Activated CD4-positive, alpha-beta T cell treated with anti-CD3 and anti-CD28 coated beads, Interleukin-2, amount 50 U/mL, for 24 hours (primary cell): Measurements from ENCODE around the gene TFAP2D.

Experiments
- DNase-seq, 2 donors: peaks; one replicate each; pipeline ENCODE4 v3.0.0-alpha.2; 2020; ENCODE audit warnings: low read depth in 1 of 2, low spot score in 1 of 2

Gene TFAP2D

DNA sequence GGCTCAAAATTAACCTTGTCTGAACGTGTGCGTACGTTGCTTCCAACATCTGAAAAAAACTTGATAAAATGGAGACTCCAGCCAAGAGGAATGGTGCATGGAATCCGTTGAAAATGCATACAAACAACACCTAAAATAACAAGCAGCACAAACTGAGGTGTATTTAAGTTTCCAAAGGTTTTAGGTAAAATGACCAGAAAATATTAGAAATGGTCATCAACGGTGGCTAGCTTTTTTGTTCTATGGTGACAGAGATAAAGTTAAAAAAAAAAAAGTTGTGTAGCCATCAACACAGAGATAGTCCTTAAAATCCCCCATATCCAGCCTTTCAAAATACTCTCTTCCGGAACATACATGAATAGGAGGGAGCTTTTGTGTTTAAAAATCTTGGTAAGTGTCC lies 104.7 kb downstream of the TFAP2D start:
- DNase-seq, result no peak

DNA sequence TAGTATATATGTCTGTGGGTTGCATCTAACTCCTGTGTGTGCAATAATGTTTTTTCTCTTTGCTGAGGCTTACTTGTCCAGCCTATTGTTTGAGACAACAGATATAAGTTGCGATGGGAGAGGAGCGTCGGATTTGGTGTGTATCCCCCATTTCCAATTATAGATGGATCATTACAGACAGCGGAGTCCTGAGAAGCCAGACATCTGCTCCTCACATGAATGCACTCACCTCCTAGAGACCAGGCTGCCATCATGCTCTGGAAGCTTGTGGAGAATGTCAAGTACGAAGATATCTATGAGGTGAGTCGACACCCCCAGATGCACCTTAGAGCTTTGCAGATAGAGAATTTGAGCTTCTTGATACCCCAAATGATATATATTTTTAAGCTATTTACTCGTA lies 105.3 kb downstream of the TFAP2D start, which contains the start of gene TFAP2B:
Gene TFAP2B (plus strand): TSS at position 199 of the 400 bp plus-strand sequence. CDS start 21 bp downstream, at position 220.
- DNase-seq, result no peak

DNA sequence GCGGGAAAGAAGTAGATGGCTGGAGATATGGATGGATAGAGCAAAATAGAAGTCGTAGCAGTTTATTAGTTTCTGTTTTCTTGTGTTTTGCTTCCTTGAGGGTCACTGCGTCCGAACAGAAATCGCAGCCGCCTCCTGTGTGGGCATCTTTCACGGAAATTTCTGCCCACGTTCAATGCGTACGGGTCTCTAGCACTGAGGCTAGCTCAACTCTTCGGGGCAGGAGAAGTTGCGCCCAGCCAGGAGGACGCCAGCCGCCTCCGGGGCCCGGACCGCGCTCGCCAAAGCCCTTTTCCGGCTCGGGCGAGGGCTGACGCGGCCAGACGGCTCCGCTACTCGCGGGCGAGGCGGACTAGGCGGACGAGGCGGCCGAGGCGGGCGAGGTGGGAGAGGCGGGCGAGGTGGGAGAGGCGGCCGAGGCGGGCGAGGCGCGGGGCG lies 106.2 kb downstream of the TFAP2D start:
- no peak for DNase-seq

DNA sequence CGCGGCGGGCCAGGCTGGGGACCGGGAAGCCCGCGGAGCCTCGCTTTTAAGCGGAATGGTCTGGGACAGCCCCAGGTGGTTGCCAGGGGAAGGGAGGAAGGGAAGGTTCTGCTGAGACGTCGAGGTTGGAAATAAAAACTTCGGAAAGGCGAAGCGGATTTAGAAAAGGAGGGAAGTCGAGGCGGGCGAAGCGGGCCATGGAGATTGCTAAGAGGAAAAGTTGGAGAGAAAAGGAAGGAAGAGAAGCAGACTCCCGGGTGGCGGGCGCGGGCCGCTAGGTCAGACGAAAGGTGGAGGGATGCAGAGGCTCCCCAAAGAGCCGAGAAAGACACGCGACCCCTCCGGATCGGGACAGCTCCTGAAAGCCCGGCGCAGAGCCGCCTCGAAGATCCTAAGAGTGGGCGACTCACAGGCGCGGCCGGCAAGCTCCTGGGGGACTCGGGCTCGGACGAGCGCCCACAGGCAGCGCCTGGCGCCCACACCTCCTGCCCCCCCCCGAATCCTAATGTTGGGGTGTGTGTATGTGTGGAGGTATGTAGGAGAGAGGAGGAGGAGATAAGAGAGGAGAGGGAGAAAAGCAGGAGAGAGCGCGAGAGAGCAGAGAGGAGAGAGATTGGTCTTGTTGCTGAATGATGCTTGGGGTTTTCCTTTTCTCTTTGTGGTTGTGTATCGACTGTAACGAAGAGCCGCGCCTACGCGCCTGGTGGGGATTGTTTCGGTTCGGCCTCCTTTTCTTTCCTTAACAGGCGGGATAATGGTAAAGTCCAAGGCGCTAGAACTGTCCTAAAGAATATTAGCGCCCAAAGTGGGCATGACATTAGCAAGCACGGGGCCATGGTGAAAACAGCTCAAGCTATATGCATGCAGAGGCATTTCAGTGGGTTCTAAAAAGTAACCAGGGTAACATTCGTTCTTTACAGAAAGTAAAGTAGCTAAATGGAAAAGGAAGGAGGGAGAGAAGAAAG lies 106.9 kb downstream of the TFAP2D start:
- DNase-seq, result no peak

DNA sequence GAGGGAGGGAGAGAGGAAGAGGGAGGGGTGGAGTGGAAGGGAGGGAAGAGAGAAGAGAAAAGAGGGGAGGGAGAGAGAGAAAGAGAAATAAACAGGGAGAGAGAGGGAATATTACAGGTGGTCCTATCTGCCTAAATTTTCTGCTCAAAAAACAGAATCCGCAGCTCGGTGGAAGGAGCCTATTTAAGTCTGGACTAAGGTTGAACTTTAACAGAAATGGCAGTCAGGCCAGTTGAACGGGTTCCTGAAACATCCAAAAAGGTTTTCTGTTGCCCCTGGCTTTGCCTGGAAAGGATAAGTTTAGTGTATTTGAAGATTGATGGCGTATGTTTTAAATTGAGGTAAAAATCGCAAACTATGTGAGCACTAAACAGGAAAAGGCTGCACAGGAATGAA lies 107.5 kb downstream of the TFAP2D start:
- no peak for DNase-seq

DNA sequence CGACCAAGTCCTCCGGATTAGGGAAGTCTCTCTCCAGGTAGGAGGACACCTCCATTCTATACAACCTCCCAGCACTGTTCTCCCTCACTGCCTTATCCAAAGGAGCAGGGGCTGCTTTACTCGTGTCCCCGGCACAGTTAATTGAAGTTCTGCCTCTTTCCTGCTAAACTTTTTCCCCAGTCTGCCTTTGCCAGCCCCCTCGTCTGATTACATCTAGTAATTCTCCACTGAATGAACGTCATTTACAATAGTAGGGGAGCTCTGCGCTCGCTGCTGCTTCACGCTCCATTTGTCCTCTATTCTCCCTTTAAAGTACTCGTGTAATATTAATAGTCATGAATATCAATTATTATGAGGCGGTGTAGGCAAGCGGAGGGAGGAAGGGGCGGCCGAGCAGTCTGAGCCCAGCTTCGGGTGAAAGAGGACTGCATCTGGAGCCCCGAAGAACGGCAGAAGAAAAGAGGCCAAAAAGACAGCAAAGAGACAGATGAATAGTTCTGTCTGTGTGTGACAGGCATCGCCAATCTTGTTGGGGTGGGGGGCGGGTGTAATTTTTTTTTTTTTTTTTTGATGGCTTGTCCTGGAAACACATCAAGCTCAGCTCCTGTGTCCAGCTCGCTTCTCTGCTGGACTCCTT lies 108.2 kb downstream of the TFAP2D start:
- no peak for DNase-seq

DNA sequence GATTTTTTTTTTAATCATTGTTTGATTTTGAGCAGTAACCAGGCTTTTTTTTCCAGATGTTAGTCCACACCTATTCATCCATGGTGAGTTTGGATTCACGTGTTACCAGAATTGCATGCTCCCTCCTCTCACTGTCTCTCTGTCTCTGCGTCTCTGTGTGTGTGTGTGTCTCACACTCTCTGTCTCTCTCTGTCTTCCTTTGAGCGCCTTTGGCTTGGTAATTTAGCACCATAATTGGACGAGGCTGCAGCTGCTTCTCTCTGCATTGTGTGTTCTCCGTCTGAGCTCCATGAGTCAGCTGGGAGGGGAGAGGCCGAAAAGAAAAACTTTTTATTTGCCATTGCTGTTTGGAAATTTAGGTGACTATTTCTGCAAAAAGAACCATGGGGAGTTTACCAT lies 108.8 kb downstream of the TFAP2D start:
- DNase-seq, result no peak
